ENCODE results near the gene TACC2. TPM values are rescaled to one million over a fixed set of nuclear protein-coding genes. Genes with fewer than 3 reads are reported as not detected.

TACC2 gene
- total and polyA plus RNA-seq, 2 experiments from 2014 or later, result 30.8 to 35.9 TPM

GRCh38 chr10:122084286-122085041, 95.5 kb downstream of the TACC2 start:
- Histone ChIP-seq H3K4me3 (no peak overlapping the region), H3K27ac (ENCODE audit: low read depth) (no peak overlapping the region), H3K27me3 (ENCODE audit: insufficient read depth) (no peaks in the 10 kb centered on the region), H3K79me2 (replicated peaks; ENCODE audit: insufficient read depth) (no peaks in the 10 kb centered on the region), H3F3A (replicated peaks; ENCODE audit: low read depth) (no peaks in the 10 kb centered on the region), H3K9me2 (ENCODE audit: insufficient read depth) (no peaks in the 10 kb centered on the region), H3K4me2 (no peak overlapping the region), H2AFZ (no peak overlapping the region), H3K4me1 (ENCODE audit: insufficient read depth) (no peaks in the 10 kb centered on the region), H3K36me3 (ENCODE audit: insufficient read depth) (no peaks in the 10 kb centered on the region), H4K20me1 (replicated peaks; ENCODE audit: insufficient read depth) (no peaks in the 10 kb centered on the region)
- peaks cover 5% of the 10 kb centered on the region for H3K27me3 Mint-ChIP-seq (ENCODE audit: insufficient read depth, low read depth, poor library complexity)
- H3K9me3 Mint-ChIP-seq, result no peaks in the 10 kb centered on the region
- DNase-seq (ENCODE audit: low spot score) (no peak), ATAC-seq (no peak)
- no peaks in the 10 kb centered on the region; the same call in 2 of the 3 replicates for H3K36me3 Mint-ChIP-seq (ENCODE audit: low read depth)
- no peak overlapping the region for H3K27ac Mint-ChIP-seq
- TF ChIP-seq ZNF114 (CRISPR knock-in tag; IDR thresholded peaks at IDR 0.05) (no peak), ZNF331 (CRISPR knock-in tag; IDR thresholded peaks at IDR 0.05; ENCODE audit: low read depth) (no peak), EZH2 (IDR thresholded peaks at IDR 0.05; ENCODE audit: low read depth, unreplicated experiment) (no peak), EZH2phosphoT487 (IDR thresholded peaks at IDR 0.05; ENCODE audit: unreplicated experiment) (no peak), CREB1 (CRISPR knock-in tag; IDR thresholded peaks at IDR 0.05; ENCODE audit: low read depth) (no peak), STAT1 (IDR thresholded peaks at IDR 0.05; ENCODE audit: unreplicated experiment) (no peak)
- TF ChIP-seq, protein P1, sequence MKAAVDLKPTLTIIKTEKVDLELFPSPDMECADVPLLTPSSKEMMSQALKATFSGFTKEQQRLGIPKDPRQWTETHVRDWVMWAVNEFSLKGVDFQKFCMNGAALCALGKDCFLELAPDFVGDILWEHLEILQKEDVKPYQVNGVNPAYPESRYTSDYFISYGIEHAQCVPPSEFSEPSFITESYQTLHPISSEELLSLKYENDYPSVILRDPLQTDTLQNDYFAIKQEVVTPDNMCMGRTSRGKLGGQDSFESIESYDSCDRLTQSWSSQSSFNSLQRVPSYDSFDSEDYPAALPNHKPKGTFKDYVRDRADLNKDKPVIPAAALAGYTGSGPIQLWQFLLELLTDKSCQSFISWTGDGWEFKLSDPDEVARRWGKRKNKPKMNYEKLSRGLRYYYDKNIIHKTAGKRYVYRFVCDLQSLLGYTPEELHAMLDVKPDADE (IDR thresholded peaks at IDR 0.05), result no peak
- TF ChIP-seq, protein P2, sequence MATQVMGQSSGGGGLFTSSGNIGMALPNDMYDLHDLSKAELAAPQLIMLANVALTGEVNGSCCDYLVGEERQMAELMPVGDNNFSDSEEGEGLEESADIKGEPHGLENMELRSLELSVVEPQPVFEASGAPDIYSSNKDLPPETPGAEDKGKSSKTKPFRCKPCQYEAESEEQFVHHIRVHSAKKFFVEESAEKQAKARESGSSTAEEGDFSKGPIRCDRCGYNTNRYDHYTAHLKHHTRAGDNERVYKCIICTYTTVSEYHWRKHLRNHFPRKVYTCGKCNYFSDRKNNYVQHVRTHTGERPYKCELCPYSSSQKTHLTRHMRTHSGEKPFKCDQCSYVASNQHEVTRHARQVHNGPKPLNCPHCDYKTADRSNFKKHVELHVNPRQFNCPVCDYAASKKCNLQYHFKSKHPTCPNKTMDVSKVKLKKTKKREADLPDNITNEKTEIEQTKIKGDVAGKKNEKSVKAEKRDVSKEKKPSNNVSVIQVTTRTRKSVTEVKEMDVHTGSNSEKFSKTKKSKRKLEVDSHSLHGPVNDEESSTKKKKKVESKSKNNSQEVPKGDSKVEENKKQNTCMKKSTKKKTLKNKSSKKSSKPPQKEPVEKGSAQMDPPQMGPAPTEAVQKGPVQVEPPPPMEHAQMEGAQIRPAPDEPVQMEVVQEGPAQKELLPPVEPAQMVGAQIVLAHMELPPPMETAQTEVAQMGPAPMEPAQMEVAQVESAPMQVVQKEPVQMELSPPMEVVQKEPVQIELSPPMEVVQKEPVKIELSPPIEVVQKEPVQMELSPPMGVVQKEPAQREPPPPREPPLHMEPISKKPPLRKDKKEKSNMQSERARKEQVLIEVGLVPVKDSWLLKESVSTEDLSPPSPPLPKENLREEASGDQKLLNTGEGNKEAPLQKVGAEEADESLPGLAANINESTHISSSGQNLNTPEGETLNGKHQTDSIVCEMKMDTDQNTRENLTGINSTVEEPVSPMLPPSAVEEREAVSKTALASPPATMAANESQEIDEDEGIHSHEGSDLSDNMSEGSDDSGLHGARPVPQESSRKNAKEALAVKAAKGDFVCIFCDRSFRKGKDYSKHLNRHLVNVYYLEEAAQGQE (IDR thresholded peaks at IDR 0.05; ENCODE audit: unreplicated experiment), result no peak
- H3K4me1 Mint-ChIP-seq, result no peaks in the 10 kb centered on the region; the same call in 2 of the 3 replicates
- no peak overlapping the region for H3K4me3 Mint-ChIP-seq

DNA sequence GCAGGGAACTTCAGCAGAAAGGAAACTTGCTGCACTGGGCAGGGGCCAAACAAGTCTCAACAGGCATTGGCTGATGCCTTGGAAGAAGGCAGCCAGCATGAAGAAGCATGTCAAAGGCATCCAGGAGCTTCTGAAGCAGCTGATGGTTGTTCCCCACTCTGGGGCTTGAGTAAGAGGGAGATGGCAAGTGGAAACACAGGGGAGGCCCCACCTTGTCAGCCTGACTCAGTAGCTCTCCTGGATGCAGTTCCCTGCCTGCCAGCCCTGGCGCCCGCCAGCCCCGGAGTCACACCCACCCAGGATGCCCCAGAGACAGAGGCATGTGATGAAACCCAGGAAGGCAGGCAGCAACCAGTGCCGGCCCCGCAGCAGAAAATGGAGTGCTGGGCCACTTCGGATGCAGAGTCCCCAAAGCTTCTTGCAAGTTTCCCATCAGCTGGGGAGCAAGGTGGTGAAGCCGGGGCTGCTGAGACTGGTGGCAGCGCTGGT, 96.5 kb downstream of the TACC2 start:
- no peak overlapping the region for H3K27ac Mint-ChIP-seq
- no peaks in the 10 kb centered on the region for H3K4me1 Mint-ChIP-seq
- H3K4me1 ChIP-seq (ENCODE audit: insufficient read depth), result no peaks in the 10 kb centered on the region
- no peak overlapping the region for H3K27ac ChIP-seq (ENCODE audit: low read depth)
- peaks cover 5% of the 10 kb centered on the region for H3K27me3 Mint-ChIP-seq (ENCODE audit: insufficient read depth, low read depth, poor library complexity)
- H2AFZ ChIP-seq, result no peak overlapping the region
- H3K79me2 ChIP-seq (replicated peaks; ENCODE audit: insufficient read depth), result no peaks in the 10 kb centered on the region
- no peak for DNase-seq (ENCODE audit: low spot score)
- H3K4me2 ChIP-seq, result no peak overlapping the region
- no peak overlapping the region for H3K4me3 ChIP-seq
- no peak overlapping the region for H3K4me3 Mint-ChIP-seq
- no peak for ATAC-seq
- no peaks in the 10 kb centered on the region for H3K9me3 Mint-ChIP-seq
- no peaks in the 10 kb centered on the region for H3K9me2 ChIP-seq (ENCODE audit: insufficient read depth)
- H4K20me1 ChIP-seq (replicated peaks; ENCODE audit: insufficient read depth), result no peaks in the 10 kb centered on the region
- H3F3A ChIP-seq (replicated peaks; ENCODE audit: low read depth), result no peaks in the 10 kb centered on the region
- H3K27me3 ChIP-seq (ENCODE audit: insufficient read depth), result no peaks in the 10 kb centered on the region
- H3K36me3 ChIP-seq (ENCODE audit: insufficient read depth), result no peaks in the 10 kb centered on the region
- no peaks in the 10 kb centered on the region; the same call in 2 of the 3 replicates for H3K36me3 Mint-ChIP-seq (ENCODE audit: low read depth)
- TF ChIP-seq EZH2phosphoT487 (IDR thresholded peaks at IDR 0.05; ENCODE audit: unreplicated experiment), result no peak
- TF ChIP-seq, protein P2 (IDR thresholded peaks at IDR 0.05; ENCODE audit: unreplicated experiment), result no peak
- no peak for TF ChIP-seq CREB1 (CRISPR knock-in tag; IDR thresholded peaks at IDR 0.05; ENCODE audit: low read depth)
